Smooth muscle cell (in vitro differentiated cells): ENCODE results near the gene MPZL2. TPM values are rescaled to one million over a fixed set of nuclear protein-coding genes. Genes with fewer than 3 reads are reported as not detected.
A peak's percentile ranks its signal among the peaks of the same experiment; 100 is the strongest.

ENCODE experiments used
- DNase-seq: peaks from one replicate; lab custom pipeline; 2025; ENCODE audit not compliant: unreplicated experiment; lab: John Stamatoyannopoulos, UW
- H2AFZ ChIP-seq: fragments of 200-600 bp; sonication (generic); 2 replicates; pipeline ENCODE4 v1.6.0; 2016; ENCODE audit warnings: antibody characterized with exemption, low read depth, mild to moderate bottlenecking
- H3F3A ChIP-seq: fragments of 200-600 bp; sonication (generic); 2 replicates; pipeline ENCODE4 v1.6.0; 2017; ENCODE audit warnings: antibody characterized with exemption, low read depth
- H3K27ac ChIP-seq: fragments of 200-600 bp; sonication (generic); 2 replicates; pipeline ENCODE4 v1.5.1; 2016; ENCODE audit warnings: low read depth, mild to moderate bottlenecking
- H3K27me3 ChIP-seq: fragments of 200-600 bp; sonication (generic); 2 replicates; pipeline ENCODE4 v1.6.1; 2016; ENCODE audit warnings: low read depth, mild to moderate bottlenecking
- H3K36me3 ChIP-seq: fragments of 200-600 bp; sonication (generic); 2 replicates; pipeline ENCODE4 v1.5.1; 2016; ENCODE audit warnings: low read depth
- H3K4me1 ChIP-seq: fragments of 200-600 bp; sonication (generic); 2 replicates; pipeline ENCODE4 v1.5.1; 2016; ENCODE audit warnings: low read depth
- H3K4me2 ChIP-seq: fragments of 200-600 bp; sonication (generic); 2 replicates; pipeline ENCODE4 v1.6.0; 2016; ENCODE audit warnings: mild to moderate bottlenecking
- H3K4me3 ChIP-seq: fragments of 200-600 bp; sonication (generic); 2 replicates; pipeline ENCODE4 v1.5.1; 2016; ENCODE audit warnings: mild to moderate bottlenecking
- H3K79me2 ChIP-seq: fragments of 200-600 bp; sonication (generic); 2 replicates; pipeline ENCODE4 v1.6.0; 2016; ENCODE audit warnings: low read depth, mild to moderate bottlenecking
- H3K9ac ChIP-seq: fragments of 200-600 bp; sonication (generic); 2 replicates; pipeline ENCODE4 v1.6.0; 2016; ENCODE audit warnings: low read depth
- H3K9me3 ChIP-seq: fragments of 200-600 bp; sonication (generic); replicated peaks from 2 replicates; pipeline ENCODE4 v1.5.1; 2016; ENCODE audit warnings: low read depth
- H4K20me1 ChIP-seq: fragments of 200-600 bp; sonication (generic); 2 replicates; pipeline ENCODE4 v1.6.0; 2016; ENCODE audit warnings: low read depth
- WGBS: methylation state at CpG from one replicate; pipeline ENCODE4 v1.1.7; 2016; ENCODE audit warnings: low lambda C conversion rate; 5-methylcytosine and 5-hydroxymethylcytosine counted together
- polyA plus RNA-seq: library from polyadenylated mRNA; unstranded; fragments of >200 nt; fragmentation: Nextera tagmentation; extraction: Ambion mirVana; gene quantifications from 2 replicates; pipeline ENCODE4 v1.2.1, GENCODE V29; 2016
- total RNA-seq: library from RNA; depleted of rRNA; stranded (reverse); fragments of >200 nt; gene quantifications from 2 replicates; pipeline ENCODE4 v1.2.3, GENCODE V29; 2014
- TF ChIP-seq, protein P1 (sequence below): fragments of 200-600 bp; sonication (generic); IDR thresholded peaks from 2 replicates; pipeline ENCODE4 v1.5.1; 2017; ENCODE audit warnings: borderline replicate concordance, mild to moderate bottlenecking, antibody characterized with exemption; ENCODE audit not compliant: insufficient read depth, poor library complexity, severe bottlenecking

MPZL2 gene
- total and polyA plus RNA-seq, 2 experiments from 2014 or later = 5.5 to 53.9 TPM

DNA sequence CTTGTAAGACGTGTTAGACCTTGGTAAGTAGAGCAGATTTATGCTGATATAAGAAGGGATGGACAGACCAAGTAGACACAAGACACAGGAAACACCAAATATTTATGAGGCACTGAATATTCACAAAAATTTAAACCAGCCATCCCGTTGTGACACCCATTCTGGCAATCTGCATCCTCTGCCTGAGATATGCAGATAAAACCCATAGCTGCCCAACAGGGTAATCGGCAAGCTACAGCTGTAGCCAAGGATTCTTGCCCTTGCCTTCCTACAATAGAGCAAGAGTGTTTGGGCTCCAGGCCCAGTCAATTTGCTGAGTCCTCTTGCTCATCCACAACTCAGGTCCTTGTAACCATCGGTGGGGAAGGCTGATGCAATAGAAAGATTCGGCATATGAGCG lies 18.5 kb upstream of the MPZL2 start:
- Histone ChIP-seq H3K79me2 (no peaks in the 10 kb centered on the region), H3K4me2 (no peak overlapping the region), H3K27ac (no peak overlapping the region), H3K9ac (no peak overlapping the region), H3K9me3 (no peaks in the 10 kb centered on the region), H4K20me1 (no peaks in the 10 kb centered on the region), H3K4me3 (no peak overlapping the region), H3K27me3 (peaks cover 6% of the 10 kb centered on the region), H3K36me3 (no peaks in the 10 kb centered on the region), H3K4me1 (no peaks in the 10 kb centered on the region), H2AFZ (no peak overlapping the region), H3F3A (no peaks in the 10 kb centered on the region)
- TF ChIP-seq, protein P1, sequence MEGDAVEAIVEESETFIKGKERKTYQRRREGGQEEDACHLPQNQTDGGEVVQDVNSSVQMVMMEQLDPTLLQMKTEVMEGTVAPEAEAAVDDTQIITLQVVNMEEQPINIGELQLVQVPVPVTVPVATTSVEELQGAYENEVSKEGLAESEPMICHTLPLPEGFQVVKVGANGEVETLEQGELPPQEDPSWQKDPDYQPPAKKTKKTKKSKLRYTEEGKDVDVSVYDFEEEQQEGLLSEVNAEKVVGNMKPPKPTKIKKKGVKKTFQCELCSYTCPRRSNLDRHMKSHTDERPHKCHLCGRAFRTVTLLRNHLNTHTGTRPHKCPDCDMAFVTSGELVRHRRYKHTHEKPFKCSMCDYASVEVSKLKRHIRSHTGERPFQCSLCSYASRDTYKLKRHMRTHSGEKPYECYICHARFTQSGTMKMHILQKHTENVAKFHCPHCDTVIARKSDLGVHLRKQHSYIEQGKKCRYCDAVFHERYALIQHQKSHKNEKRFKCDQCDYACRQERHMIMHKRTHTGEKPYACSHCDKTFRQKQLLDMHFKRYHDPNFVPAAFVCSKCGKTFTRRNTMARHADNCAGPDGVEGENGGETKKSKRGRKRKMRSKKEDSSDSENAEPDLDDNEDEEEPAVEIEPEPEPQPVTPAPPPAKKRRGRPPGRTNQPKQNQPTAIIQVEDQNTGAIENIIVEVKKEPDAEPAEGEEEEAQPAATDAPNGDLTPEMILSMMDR = no peak
- 71% methylated on average over 6 of the region's 6 CpGs for WGBS
- DNase-seq = no peak

DNA sequence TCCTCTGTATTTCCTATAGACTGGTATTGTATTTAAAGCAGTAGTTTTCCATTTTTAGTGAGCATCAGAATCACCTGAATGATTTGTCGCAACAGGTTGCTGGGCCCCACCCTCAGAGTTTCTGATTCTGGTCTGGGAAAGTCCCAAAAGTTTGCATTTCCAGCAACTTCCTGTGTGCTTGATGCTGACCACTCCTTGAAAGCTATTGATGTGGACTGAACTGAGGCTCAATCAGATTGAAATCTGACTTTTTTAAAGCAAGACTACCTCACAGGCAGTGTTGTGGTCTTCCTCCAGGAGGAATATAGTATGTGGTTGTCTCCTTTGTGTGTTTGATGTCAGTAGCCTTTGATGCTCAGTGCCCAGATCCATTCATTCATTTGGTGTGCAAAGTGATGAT lies 17.2 kb upstream of the MPZL2 start:
- WGBS = 89% methylated on average over 1 of the region's 1 CpG
- Histone ChIP-seq H3F3A (no peaks in the 10 kb centered on the region), H3K9me3 (no peaks in the 10 kb centered on the region), H3K27ac (no peak overlapping the region), H3K9ac (no peak overlapping the region), H3K4me3 (no peak overlapping the region), H4K20me1 (no peaks in the 10 kb centered on the region), H3K4me2 (no peak overlapping the region), H3K27me3 (peaks cover 6% of the 10 kb centered on the region), H3K36me3 (no peaks in the 10 kb centered on the region), H3K4me1 (no peaks in the 10 kb centered on the region), H2AFZ (no peak overlapping the region), H3K79me2 (no peaks in the 10 kb centered on the region)
- no peak for DNase-seq
- TF ChIP-seq, protein P1 = no peak

DNA sequence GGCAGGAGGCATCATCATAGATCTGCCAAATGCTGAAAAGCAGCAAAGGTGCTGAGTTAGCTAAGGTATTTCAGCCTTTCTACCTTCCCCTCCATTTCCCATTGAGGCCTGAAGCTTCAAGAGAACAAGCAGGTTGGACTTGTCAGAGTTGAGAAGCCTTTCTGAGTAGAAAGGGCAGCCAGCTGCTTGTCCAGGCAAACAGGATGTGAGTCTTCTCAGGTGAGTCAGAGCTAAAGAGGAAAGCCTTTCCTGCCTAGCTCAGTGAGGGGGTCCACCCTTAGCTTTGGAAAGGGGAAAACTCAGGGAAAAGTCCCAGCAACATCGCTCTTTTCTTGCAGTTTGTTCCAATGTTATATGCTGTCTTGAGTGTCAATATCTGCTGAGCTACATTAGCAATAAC lies 13.2 kb upstream of the MPZL2 start:
- Histone ChIP-seq H3K36me3 (no peaks in the 10 kb centered on the region), H4K20me1 (no peaks in the 10 kb centered on the region), H3K79me2 (no peaks in the 10 kb centered on the region), H3K4me2 (no peak overlapping the region), H3F3A (no peaks in the 10 kb centered on the region), H2AFZ (no peak overlapping the region), H3K27me3 (peaks cover 13% of the 10 kb centered on the region), H3K4me3 (no peak overlapping the region), H3K27ac (peak overlapping the region; percentile 60), H3K9ac (no peak overlapping the region), H3K9me3 (no peaks in the 10 kb centered on the region), H3K4me1 (peaks cover 6% of the 10 kb centered on the region)
- 100% methylated on average over 1 of the region's 1 CpG for WGBS
- DNase-seq = no peak
- TF ChIP-seq, protein P1 = no peak

GRCh38 chr11:118276422-118276821 lies 12.3 kb upstream of the MPZL2 start:
- H3K36me3 ChIP-seq = no peaks in the 10 kb centered on the region
- H2AFZ ChIP-seq = no peak overlapping the region
- peak overlapping the region; percentile 60 for H3K27ac ChIP-seq
- H3K79me2 ChIP-seq = no peaks in the 10 kb centered on the region
- no peaks in the 10 kb centered on the region for H4K20me1 ChIP-seq
- H3K4me2 ChIP-seq = peak overlapping the region; percentile 3
- no peaks in the 10 kb centered on the region for H3K9me3 ChIP-seq
- no peaks in the 10 kb centered on the region for H3F3A ChIP-seq
- H3K4me1 ChIP-seq = peaks cover 6% of the 10 kb centered on the region
- no peak overlapping the region for H3K4me3 ChIP-seq
- WGBS = 78% methylated on average over 1 of the region's 1 CpG
- H3K27me3 ChIP-seq = peaks cover 18% of the 10 kb centered on the region
- TF ChIP-seq, protein P1 = no peak
- no peak overlapping the region for H3K9ac ChIP-seq
- DNase-seq = no peak
